ENCODE results near the gene BMPR2.
A peak's percentile ranks its signal among the peaks of the same experiment; 100 is the strongest.
"Not testable (repeated sequence)": the region's sequence is repeated elsewhere in the genome, so short reads cannot be mapped to it uniquely, and the experiment has no call there.

Gene BMPR2

GRCh38 chr2:202490479-202490878 lies 114.4 kb downstream of the BMPR2 start:
- H3K4me1 Mint-ChIP-seq: no peaks in the 10 kb centered on the region
- DNase-seq (ENCODE audit: low spot score in 2 of 2) (no peak), ATAC-seq (replicated peaks; ENCODE audit: extremely low read depth, poor library complexity, severe bottlenecking) (no peak)
- H3K27ac Mint-ChIP-seq (ENCODE audit: low read depth): no peak overlapping the region
- no peaks in the 10 kb centered on the region for H3K9me3 Mint-ChIP-seq
- H3K36me3 Mint-ChIP-seq (ENCODE audit: insufficient read depth): peaks cover 2% of the 10 kb centered on the region
- H3K27me3 Mint-ChIP-seq: no peaks in the 10 kb centered on the region
- no peak overlapping the region for H3K4me3 Mint-ChIP-seq

DNA sequence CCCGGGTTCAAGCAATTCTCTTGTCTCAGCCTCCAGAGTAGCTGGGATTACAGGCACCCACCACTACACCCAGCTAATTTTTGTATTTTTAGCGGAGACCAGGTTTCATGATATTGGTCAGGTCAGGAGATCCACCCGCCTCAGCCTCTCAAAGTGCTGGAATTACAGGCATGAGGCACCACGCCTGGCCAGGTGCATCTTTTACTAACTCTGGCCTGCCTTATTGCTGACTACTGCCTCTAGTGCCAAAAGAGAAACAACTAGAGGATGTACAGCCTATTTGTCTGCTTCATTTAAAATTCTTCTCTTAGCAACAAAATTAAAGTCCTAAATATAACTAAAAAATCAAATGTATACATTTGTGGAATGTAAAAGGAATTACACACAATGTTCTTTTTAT lies 115.4 kb downstream of the BMPR2 start:
- DNase-seq (ENCODE audit: low spot score in 2 of 2) (no peak), ATAC-seq (replicated peaks; ENCODE audit: extremely low read depth, poor library complexity, severe bottlenecking) (no peak)
- Mint-ChIP-seq H3K36me3 (ENCODE audit: insufficient read depth) (peaks cover 2% of the 10 kb centered on the region), H3K4me1 (no peaks in the 10 kb centered on the region), H3K4me3 (no peak overlapping the region), H3K27me3 (no peaks in the 10 kb centered on the region), H3K9me3 (no peaks in the 10 kb centered on the region), H3K27ac (ENCODE audit: low read depth) (peak overlapping the region; percentile 16)

- ATAC-seq (replicated peaks; ENCODE audit: extremely low read depth, poor library complexity, severe bottlenecking) (no peak), DNase-seq (ENCODE audit: low spot score in 2 of 2) (no peak)
- no peaks in the 10 kb centered on the region for H3K36me3 Mint-ChIP-seq (ENCODE audit: insufficient read depth)
- H3K27ac Mint-ChIP-seq (ENCODE audit: low read depth): no peak overlapping the region
- H3K4me1 Mint-ChIP-seq: no peaks in the 10 kb centered on the region
- no peak overlapping the region for H3K4me3 Mint-ChIP-seq
- no peaks in the 10 kb centered on the region for H3K9me3 Mint-ChIP-seq
- H3K27me3 Mint-ChIP-seq: no peaks in the 10 kb centered on the region
These were observed 118.4 kb downstream of the BMPR2 start for GRCh38 chr2:202494300-202495229.

DNA sequence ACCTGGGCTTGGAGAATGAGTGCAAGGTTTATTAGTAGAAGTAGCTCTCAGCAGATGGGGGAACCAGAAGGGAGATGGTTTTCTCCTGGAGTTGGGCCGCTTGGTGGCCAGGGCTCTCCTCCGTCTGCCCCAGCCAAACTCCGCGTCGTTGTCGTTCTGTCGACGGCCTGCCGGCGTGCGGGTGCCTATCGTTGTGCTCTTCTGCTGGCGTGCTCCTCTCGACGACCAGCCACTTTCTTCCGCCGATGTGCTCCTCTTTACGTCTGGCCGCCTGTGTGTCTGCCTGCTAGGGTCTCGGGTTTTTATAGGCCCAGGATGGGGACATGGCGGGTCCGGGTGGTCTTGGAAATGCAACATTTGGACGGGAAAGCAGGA lies 119.1 kb downstream of the BMPR2 start:
- Mint-ChIP-seq H3K4me1 (no peaks in the 10 kb centered on the region), H3K27me3 (no peaks in the 10 kb centered on the region), H3K27ac (ENCODE audit: low read depth) (no peak overlapping the region)

DNA sequence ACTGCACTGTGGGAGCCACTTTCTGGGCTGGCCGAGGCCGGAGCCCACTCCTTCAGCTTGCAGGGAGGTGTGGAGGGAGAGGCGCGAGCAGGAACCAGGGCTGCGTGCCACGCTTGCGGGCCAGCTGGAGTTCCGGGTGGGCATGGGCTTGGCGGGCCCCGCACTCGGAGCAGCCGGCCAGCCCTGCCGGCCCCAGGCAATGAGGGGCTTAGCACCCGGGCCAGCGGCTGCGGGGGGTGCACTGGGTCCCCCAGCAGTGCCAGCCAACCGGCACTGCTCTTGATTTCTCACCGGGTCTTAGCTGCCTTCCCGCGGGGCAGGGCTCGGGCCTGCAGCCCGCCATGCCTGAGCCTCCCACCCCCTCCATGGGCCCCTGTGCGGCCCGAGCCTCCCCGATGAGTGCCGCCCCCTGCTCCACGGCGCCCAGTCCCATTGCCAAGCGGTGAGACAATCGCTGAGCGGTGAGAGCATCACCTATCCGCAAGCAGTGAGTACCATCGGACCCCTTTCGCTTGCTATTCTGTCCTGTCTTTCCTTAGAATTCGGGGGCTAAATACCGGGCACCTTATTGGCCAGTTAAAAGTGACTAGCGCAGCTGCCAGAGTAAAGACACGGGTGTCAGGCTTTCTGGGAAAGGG lies 120.8 kb downstream of the BMPR2 start:
- not testable (repeated sequence) for ATAC-seq (replicated peaks; ENCODE audit: extremely low read depth, poor library complexity, severe bottlenecking); H3K4me3 Mint-ChIP-seq; H3K27me3 Mint-ChIP-seq; H3K36me3 Mint-ChIP-seq (ENCODE audit: insufficient read depth); H3K27ac Mint-ChIP-seq (ENCODE audit: low read depth); H3K9me3 Mint-ChIP-seq; H3K4me1 Mint-ChIP-seq; DNase-seq (ENCODE audit: low spot score in 2 of 2)

More for the DNA sequence above, 119.1 kb downstream of the BMPR2 start:
- no peaks in the 10 kb centered on the region for H3K36me3 Mint-ChIP-seq (ENCODE audit: insufficient read depth)
- H3K9me3 Mint-ChIP-seq: no peaks in the 10 kb centered on the region
- peak overlapping the region; percentile 23 for H3K4me3 Mint-ChIP-seq
- ATAC-seq (replicated peaks; ENCODE audit: extremely low read depth, poor library complexity, severe bottlenecking): no peak
- DNase-seq (ENCODE audit: low spot score in 2 of 2): no peak

DNA sequence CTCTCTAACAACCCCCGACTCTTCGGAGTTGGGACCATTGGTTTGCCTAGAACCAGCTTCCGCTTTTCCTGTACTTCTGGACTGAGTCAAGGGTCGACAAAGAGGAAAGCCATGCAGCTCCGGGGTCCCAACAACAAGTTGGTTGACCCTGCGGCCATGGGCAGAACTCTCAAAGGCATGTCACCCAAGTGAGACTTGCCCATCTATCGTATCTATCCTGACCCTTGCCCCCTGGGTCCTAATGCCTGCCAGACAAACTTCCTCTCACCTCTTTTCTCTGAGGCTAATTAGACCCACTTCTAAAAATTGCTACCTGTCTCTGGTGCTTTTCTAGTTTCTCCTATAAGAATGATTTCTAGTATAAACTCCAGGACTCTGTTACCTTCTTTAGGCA lies 121.3 kb downstream of the BMPR2 start:
- H3K4me3 Mint-ChIP-seq; H3K27ac Mint-ChIP-seq (ENCODE audit: low read depth); ATAC-seq (replicated peaks; ENCODE audit: extremely low read depth, poor library complexity, severe bottlenecking); H3K9me3 Mint-ChIP-seq; H3K4me1 Mint-ChIP-seq; H3K36me3 Mint-ChIP-seq (ENCODE audit: insufficient read depth); DNase-seq (ENCODE audit: low spot score in 2 of 2); H3K27me3 Mint-ChIP-seq: not testable (repeated sequence)

DNA sequence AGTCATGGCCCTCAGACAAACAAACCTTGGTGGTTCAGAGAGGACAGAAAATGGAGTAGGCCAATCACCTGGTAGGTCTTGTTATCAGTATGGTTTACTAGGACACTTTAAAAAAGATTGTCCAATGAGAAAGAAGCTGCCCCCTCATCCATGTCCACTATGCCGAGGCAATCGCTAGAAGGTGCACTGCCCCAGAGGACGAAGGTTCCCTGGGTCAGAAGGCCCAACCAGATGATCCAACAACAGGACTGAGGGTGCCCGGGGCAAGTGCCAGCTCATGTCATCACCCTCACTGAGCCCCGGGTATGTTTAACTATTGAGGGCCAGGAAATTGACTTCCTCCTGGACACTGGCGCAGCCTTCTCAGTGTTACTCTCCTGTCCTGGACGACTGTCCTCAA lies 123.7 kb downstream of the BMPR2 start:
- not testable (repeated sequence) for DNase-seq (ENCODE audit: low spot score in 2 of 2); H3K4me3 Mint-ChIP-seq; H3K9me3 Mint-ChIP-seq; H3K4me1 Mint-ChIP-seq; H3K36me3 Mint-ChIP-seq (ENCODE audit: insufficient read depth); ATAC-seq (replicated peaks; ENCODE audit: extremely low read depth, poor library complexity, severe bottlenecking); H3K27me3 Mint-ChIP-seq; H3K27ac Mint-ChIP-seq (ENCODE audit: low read depth)

DNA sequence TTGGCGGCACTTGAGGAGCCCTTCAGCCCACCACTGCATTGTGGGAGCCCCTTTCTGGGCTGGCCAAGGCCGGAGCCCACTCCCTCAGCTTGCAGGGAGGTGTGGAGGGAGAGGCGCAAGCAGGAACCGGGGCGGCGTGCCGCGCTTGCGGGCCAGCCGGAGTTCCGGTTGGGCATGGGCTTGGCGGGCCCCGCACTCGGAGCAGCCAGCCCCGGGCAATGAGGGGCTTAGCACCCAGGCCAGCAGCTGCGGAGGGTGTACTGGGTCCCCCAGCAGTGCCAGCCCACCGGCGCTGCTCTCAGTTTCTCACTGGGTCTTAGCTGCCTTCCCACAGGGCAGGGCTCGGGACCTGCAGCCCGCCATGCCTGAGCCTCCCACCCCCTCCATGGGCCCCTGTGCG lies 127.1 kb downstream of the BMPR2 start:
- not testable (repeated sequence) for H3K9me3 Mint-ChIP-seq; H3K27me3 Mint-ChIP-seq; ATAC-seq (replicated peaks; ENCODE audit: extremely low read depth, poor library complexity, severe bottlenecking); H3K36me3 Mint-ChIP-seq (ENCODE audit: insufficient read depth); H3K4me1 Mint-ChIP-seq; DNase-seq (ENCODE audit: low spot score in 2 of 2); H3K27ac Mint-ChIP-seq (ENCODE audit: low read depth); H3K4me3 Mint-ChIP-seq

DNA sequence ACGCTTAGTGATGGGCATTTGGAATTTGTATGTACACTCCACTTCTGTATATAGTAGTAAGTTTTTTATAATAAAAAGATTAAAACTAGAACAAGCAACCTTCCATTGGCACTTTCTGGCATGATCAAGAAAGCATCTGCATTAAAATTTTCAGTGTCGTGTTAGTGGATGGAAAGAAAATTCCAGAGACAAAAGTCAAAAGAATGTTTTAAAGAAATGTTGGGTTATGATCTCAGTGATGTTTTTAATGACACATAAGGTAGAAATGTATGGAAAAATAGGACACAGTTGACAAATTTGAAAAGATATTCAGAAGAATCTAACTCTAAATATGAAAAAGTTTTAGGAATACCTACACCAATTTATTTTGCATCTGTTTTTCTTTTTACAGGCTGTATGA lies 132.6 kb downstream of the BMPR2 start:
- Mint-ChIP-seq H3K9me3 (no peaks in the 10 kb centered on the region), H3K4me1 (peaks cover 4% of the 10 kb centered on the region), H3K27ac (ENCODE audit: low read depth) (no peak overlapping the region), H3K4me3 (no peak overlapping the region), H3K36me3 (ENCODE audit: insufficient read depth) (no peaks in the 10 kb centered on the region), H3K27me3 (no peaks in the 10 kb centered on the region)
- ATAC-seq (replicated peaks; ENCODE audit: extremely low read depth, poor library complexity, severe bottlenecking) (no peak), DNase-seq (ENCODE audit: low spot score in 2 of 2) (no peak)

DNA sequence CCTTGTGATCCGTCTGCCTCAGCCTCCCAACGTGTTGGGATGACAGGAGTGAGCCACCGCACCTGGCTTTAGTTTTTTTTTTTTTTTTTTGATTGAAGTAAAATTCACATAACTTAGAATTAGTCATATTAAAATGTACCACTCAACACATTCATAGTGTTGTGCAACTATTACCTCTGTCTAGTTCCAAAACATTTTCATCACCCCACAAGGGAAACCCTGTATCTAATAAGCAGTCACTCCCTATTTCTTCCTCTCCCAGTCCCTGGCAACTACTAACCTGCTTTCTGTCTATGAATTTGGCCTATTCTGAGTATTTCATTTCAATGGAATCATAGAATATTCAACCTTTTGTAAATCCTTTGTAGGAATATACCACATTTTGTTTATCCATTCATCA lies 134.8 kb downstream of the BMPR2 start:
- Mint-ChIP-seq H3K27ac (ENCODE audit: low read depth) (no peak overlapping the region), H3K9me3 (no peaks in the 10 kb centered on the region), H3K36me3 (ENCODE audit: insufficient read depth) (peaks cover 6% of the 10 kb centered on the region), H3K4me3 (no peak overlapping the region), H3K4me1 (no peaks in the 10 kb centered on the region), H3K27me3 (no peaks in the 10 kb centered on the region)
- no peak for ATAC-seq (replicated peaks; ENCODE audit: extremely low read depth, poor library complexity, severe bottlenecking)
- no peak for DNase-seq (ENCODE audit: low spot score in 2 of 2)

GRCh38 chr2:202512176-202512575 lies 136.0 kb downstream of the BMPR2 start:
- Mint-ChIP-seq H3K27ac (ENCODE audit: low read depth) (no peak overlapping the region), H3K36me3 (ENCODE audit: insufficient read depth) (peaks cover 10% of the 10 kb centered on the region), H3K9me3 (no peaks in the 10 kb centered on the region), H3K4me1 (no peaks in the 10 kb centered on the region), H3K4me3 (no peak overlapping the region), H3K27me3 (no peaks in the 10 kb centered on the region)
- ATAC-seq (replicated peaks; ENCODE audit: extremely low read depth, poor library complexity, severe bottlenecking) (no peak), DNase-seq (ENCODE audit: low spot score in 2 of 2) (no peak)

DNA sequence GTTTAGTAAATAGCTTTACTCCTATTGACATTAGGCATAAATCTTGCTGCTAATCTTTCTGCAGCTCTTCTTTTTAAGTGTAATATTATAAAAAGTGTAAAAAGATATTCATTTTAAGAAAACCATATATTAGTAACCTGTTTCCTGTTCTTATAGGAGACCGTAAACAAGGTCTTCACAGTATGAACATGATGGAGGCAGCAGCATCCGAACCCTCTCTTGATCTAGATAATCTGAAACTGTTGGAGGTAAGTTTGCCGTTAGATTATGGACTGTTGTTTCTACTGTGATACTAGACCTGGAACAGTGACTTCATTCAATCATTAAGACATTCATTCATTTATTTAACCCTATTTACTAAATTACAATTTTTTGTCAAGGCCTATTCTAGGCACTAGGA lies 138.6 kb downstream of the BMPR2 start:
- no peaks in the 10 kb centered on the region for H3K27me3 Mint-ChIP-seq
- DNase-seq (ENCODE audit: low spot score in 2 of 2): no peak
- H3K27ac Mint-ChIP-seq (ENCODE audit: low read depth): no peak overlapping the region
- H3K36me3 Mint-ChIP-seq (ENCODE audit: insufficient read depth): peaks cover 13% of the 10 kb centered on the region
- ATAC-seq (replicated peaks; ENCODE audit: extremely low read depth, poor library complexity, severe bottlenecking): no peak
- H3K9me3 Mint-ChIP-seq: no peaks in the 10 kb centered on the region
- H3K4me3 Mint-ChIP-seq: no peak overlapping the region
- H3K4me1 Mint-ChIP-seq: no peaks in the 10 kb centered on the region

DNA sequence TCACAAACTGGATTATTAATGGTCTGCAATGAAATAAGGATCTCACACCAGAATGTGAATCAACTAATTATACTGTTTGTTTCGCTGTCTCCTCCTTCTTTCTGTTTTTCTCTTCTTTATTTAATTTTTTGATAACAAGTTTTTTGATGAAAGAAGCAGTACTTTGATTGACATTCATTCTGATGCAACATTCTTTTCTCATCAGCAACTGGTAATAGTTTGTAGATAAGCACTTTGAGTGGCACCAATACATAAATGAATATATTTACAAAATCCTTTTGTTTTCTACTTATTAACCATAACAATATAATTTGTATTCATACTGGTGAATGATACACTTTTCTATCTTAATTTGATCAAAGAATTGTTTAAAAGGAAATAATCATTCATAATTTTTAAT lies 143.3 kb downstream of the BMPR2 start:
- Mint-ChIP-seq H3K9me3 (no peaks in the 10 kb centered on the region), H3K27me3 (no peaks in the 10 kb centered on the region), H3K36me3 (ENCODE audit: insufficient read depth) (peaks cover 20% of the 10 kb centered on the region), H3K27ac (ENCODE audit: low read depth) (no peak overlapping the region), H3K4me3 (no peak overlapping the region), H3K4me1 (no peaks in the 10 kb centered on the region)
- DNase-seq (ENCODE audit: low spot score in 2 of 2): no peak
- no peak for ATAC-seq (replicated peaks; ENCODE audit: extremely low read depth, poor library complexity, severe bottlenecking)

All from central memory CD8-positive, alpha-beta T cell (primary cell).